ENCODE results near the gene CLEC10A.

The CLEC10A gene

DNA sequence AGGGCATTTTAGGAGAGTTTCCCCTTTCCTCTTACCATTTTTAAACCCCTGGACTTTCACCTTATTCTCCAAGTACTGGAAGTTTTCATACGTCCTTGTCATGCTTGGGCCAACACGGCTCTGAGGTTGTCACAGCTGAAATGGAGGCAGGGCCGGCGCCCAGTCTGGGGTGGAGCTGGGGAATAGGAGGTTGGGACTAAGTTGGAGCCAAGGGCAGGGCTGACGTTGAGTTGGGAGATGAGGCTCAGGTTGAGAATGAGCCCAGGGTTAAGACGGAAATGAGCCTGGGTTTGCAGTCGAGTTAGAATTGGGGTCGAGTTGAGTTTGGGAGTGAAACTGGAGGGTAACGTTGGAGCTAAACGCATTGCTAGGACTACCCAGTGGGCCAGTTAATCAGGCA lies 1.3 kb downstream of the CLEC10A start:
- Histone ChIP-seq H3K9me2 (replicated peaks; ENCODE audit: insufficient read depth, low read length) (no peaks in the 10 kb centered on the region), H3K9me3 (ENCODE audit: insufficient read depth, low read length) (no peaks in the 10 kb centered on the region), H4K20me1 (ENCODE audit: low read depth, low read length) (no peaks in the 10 kb centered on the region), H3K9ac (ENCODE audit: low read length) (no peak overlapping the region), H3K27me3 (ENCODE audit: low read length) (no peaks in the 10 kb centered on the region), H3F3A (ENCODE audit: insufficient read depth) (no peaks in the 10 kb centered on the region), H3K27ac (ENCODE audit: low read depth, low read length) (no peak overlapping the region), H2AFZ (ENCODE audit: low read depth, low read length, severe bottlenecking) (no peak overlapping the region), H3K4me2 (ENCODE audit: low read depth, low read length, poor library complexity, severe bottlenecking) (no peak overlapping the region), H3K36me3 (ENCODE audit: low read length) (no peaks in the 10 kb centered on the region), H3K4me3 (ENCODE audit: insufficient read depth, low read length, poor library complexity, severe bottlenecking) (no peak overlapping the region), H3K79me2 (ENCODE audit: insufficient read depth, low read length) (no peaks in the 10 kb centered on the region)
- TF ChIP-seq, protein P1, sequence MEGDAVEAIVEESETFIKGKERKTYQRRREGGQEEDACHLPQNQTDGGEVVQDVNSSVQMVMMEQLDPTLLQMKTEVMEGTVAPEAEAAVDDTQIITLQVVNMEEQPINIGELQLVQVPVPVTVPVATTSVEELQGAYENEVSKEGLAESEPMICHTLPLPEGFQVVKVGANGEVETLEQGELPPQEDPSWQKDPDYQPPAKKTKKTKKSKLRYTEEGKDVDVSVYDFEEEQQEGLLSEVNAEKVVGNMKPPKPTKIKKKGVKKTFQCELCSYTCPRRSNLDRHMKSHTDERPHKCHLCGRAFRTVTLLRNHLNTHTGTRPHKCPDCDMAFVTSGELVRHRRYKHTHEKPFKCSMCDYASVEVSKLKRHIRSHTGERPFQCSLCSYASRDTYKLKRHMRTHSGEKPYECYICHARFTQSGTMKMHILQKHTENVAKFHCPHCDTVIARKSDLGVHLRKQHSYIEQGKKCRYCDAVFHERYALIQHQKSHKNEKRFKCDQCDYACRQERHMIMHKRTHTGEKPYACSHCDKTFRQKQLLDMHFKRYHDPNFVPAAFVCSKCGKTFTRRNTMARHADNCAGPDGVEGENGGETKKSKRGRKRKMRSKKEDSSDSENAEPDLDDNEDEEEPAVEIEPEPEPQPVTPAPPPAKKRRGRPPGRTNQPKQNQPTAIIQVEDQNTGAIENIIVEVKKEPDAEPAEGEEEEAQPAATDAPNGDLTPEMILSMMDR (IDR thresholded peaks at IDR 0.05; ENCODE audit: insufficient read depth, low read length, poor library complexity, severe bottlenecking) = no peak
- TF ChIP-seq EZH2phosphoT487 (conservative IDR thresholded peaks at IDR 0.05; ENCODE audit: low read length) = no peak

DNA sequence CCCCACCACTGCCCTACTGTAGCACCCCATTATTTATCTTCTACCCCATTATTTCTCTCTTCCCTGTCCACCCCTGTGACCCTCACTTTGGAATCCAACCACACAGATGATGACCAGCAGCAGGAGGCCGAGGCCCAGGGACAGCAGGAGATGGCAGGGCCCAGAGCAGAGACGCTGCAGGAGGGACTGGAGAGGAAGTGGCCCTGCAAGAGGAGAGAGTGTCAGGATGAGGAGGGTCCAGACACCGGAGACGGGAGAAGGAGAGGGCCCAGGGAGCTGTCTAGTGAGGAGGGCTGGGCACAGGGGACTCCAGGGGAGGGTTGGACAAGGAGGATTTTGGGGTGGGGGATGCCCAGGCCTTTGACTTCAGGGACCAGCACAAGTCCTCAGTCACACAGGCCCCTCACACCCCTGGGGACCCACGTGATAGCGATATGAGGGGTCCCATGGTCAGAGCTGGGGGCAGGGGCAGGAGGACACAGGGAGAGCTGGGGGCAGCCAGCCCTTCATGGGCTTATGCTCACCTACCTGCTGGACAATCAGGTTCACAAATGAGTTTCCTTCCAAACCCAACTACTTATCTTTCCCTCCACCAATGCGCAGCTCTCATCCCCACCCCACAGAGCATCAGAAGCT lies 2.0 kb downstream of the CLEC10A start:
- TF ChIP-seq, protein P1 (IDR thresholded peaks at IDR 0.05; ENCODE audit: insufficient read depth, low read length, poor library complexity, severe bottlenecking) = no peak
- no peak for TF ChIP-seq EZH2phosphoT487 (conservative IDR thresholded peaks at IDR 0.05; ENCODE audit: low read length)
- Histone ChIP-seq H2AFZ (ENCODE audit: low read depth, low read length, severe bottlenecking) (no peak overlapping the region), H3K79me2 (ENCODE audit: insufficient read depth, low read length) (no peaks in the 10 kb centered on the region), H3K9ac (ENCODE audit: low read length) (no peak overlapping the region), H3K36me3 (ENCODE audit: low read length) (no peaks in the 10 kb centered on the region), H3F3A (ENCODE audit: insufficient read depth) (no peaks in the 10 kb centered on the region), H3K9me2 (replicated peaks; ENCODE audit: insufficient read depth, low read length) (no peaks in the 10 kb centered on the region), H3K4me3 (ENCODE audit: insufficient read depth, low read length, poor library complexity, severe bottlenecking) (no peak overlapping the region), H3K27me3 (ENCODE audit: low read length) (no peaks in the 10 kb centered on the region), H3K9me3 (ENCODE audit: insufficient read depth, low read length) (no peaks in the 10 kb centered on the region), H4K20me1 (ENCODE audit: low read depth, low read length) (no peaks in the 10 kb centered on the region), H3K4me2 (ENCODE audit: low read depth, low read length, poor library complexity, severe bottlenecking) (no peak overlapping the region), H3K27ac (ENCODE audit: low read depth, low read length) (no peak overlapping the region)

DNA sequence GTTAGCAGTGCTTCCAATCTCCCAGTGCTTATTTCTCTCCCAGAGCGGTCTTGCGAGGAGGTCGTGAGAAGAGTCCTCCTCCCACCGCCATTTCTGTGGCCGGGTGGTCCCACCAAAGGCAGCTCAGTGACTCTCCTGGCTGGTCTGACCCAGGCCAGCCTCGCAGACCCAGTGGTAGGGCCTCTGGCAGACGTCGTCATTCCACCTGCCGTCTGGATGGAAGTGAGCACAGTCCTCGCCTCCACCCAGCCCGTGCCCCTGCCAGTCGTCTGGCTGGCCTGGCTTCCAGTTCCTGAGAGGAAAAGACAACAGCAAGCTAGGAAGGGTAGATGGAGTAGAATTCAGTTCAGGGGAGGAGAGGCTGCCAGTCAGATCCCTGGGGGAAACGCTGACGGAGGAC lies 5.1 kb downstream of the CLEC10A start:
- Histone ChIP-seq H4K20me1 (ENCODE audit: low read depth, low read length) (no peaks in the 10 kb centered on the region), H3K4me2 (ENCODE audit: low read depth, low read length, poor library complexity, severe bottlenecking) (no peak overlapping the region), H2AFZ (ENCODE audit: low read depth, low read length, severe bottlenecking) (no peak overlapping the region), H3K27me3 (ENCODE audit: low read length) (no peaks in the 10 kb centered on the region), H3K36me3 (ENCODE audit: low read length) (no peaks in the 10 kb centered on the region), H3K9me2 (replicated peaks; ENCODE audit: insufficient read depth, low read length) (no peaks in the 10 kb centered on the region), H3K9ac (ENCODE audit: low read length) (no peak overlapping the region), H3K9me3 (ENCODE audit: insufficient read depth, low read length) (no peaks in the 10 kb centered on the region), H3K79me2 (ENCODE audit: insufficient read depth, low read length) (no peaks in the 10 kb centered on the region), H3F3A (ENCODE audit: insufficient read depth) (no peaks in the 10 kb centered on the region), H3K27ac (ENCODE audit: low read depth, low read length) (no peak overlapping the region), H3K4me3 (ENCODE audit: insufficient read depth, low read length, poor library complexity, severe bottlenecking) (no peak overlapping the region)
- no peak for TF ChIP-seq EZH2phosphoT487 (conservative IDR thresholded peaks at IDR 0.05; ENCODE audit: low read length)
- TF ChIP-seq, protein P1 (IDR thresholded peaks at IDR 0.05; ENCODE audit: insufficient read depth, low read length, poor library complexity, severe bottlenecking) = no peak
